Hematopoietic multipotent progenitor cell treated with erythropoietin and hydrocortisone succinate and interleukin-3 and kit ligand, for 6 days (in vitro differentiated cells): ENCODE data around the gene BCL2L12.
A peak's percentile ranks its signal among the peaks of the same experiment; 100 is the strongest.

Experiments used
- DNase-seq: peaks from one replicate; pipeline ENCODE4 v3.0.0-alpha.2; 2015

BCL2L12 gene

GRCh38 chr19:49664171-49665035 is 1.3 kb upstream of the BCL2L12 start:
- DNase-seq = peak; percentile 92

GRCh38 chr19:49665036-49665350 is 740 bp upstream of the BCL2L12 start:
- peak; percentile 26 for DNase-seq

- no peak for DNase-seq
These were observed 349 bp downstream of the BCL2L12 start for GRCh38 chr19:49666120-49666444.

GRCh38 chr19:49667473-49667872 is 1.7 kb downstream of the BCL2L12 start:
- DNase-seq = no peak

- no peak for DNase-seq
These were observed 3.8 kb downstream of the BCL2L12 start for GRCh38 chr19:49669516-49669915.

GRCh38 chr19:49672131-49672919 is 6.6 kb downstream of the BCL2L12 start:
- DNase-seq = peak; percentile 85

- DNase-seq = peak; percentile 93
These were observed 10.5 kb downstream of the BCL2L12 start for GRCh38 chr19:49676136-49676783.

GRCh38 chr19:49676784-49677230 is 11.1 kb downstream of the BCL2L12 start:
- DNase-seq = peak; percentile 100

- DNase-seq = peak; percentile 49
These were observed 11.6 kb downstream of the BCL2L12 start, which contains the start of gene PRMT1 for GRCh38 chr19:49677231-49677900. TSS of gene PRMT1 (plus strand) at chr19:49677271. CDS start at chr19:49677281, 10 bp downstream.

GRCh38 chr19:49677901-49678674 is 12.4 kb downstream of the BCL2L12 start:
- peak; percentile 92 for DNase-seq

GRCh38 chr19:49678985-49679770 is 13.4 kb downstream of the BCL2L12 start:
- no peak for DNase-seq

- DNase-seq = no peak
These were observed 14.2 kb downstream of the BCL2L12 start for GRCh38 chr19:49679771-49680413.

GRCh38 chr19:49680421-49681351 is 15.0 kb downstream of the BCL2L12 start:
- peak; percentile 93 for DNase-seq

- no peak for DNase-seq
These were observed 16.1 kb downstream of the BCL2L12 start for GRCh38 chr19:49681830-49682229.

GRCh38 chr19:49682274-49682673 is 16.5 kb downstream of the BCL2L12 start:
- DNase-seq = no peak

GRCh38 chr19:49683814-49684250 is 18.1 kb downstream of the BCL2L12 start:
- DNase-seq = no peak

GRCh38 chr19:49684251-49684982 is 18.7 kb downstream of the BCL2L12 start:
- DNase-seq = peak; percentile 52

GRCh38 chr19:49684983-49685553 is 19.3 kb downstream of the BCL2L12 start:
- DNase-seq = no peak
